Retinal pigment epithelial cell (primary cell): ENCODE data around the gene ZNF593OS.

Experiments
- DNase-seq: peaks from one replicate; pipeline ENCODE4 v3.0.0-alpha.2; 2010; ENCODE audit warnings: low read depth
- H3K4me3 ChIP-seq: 2 replicates; pipeline ENCODE4 v1.5.1; 2011; ENCODE audit warnings: mild to moderate bottlenecking, low read length, control low read depth, moderate library complexity
- TF ChIP-seq, protein P1 (sequence below): conservative IDR thresholded peaks from 2 replicates; pipeline ENCODE4 v1.5.1; 2011; ENCODE audit warnings: low read depth, low read length, control low read depth, inconsistent platforms

Gene ZNF593OS

DNA sequence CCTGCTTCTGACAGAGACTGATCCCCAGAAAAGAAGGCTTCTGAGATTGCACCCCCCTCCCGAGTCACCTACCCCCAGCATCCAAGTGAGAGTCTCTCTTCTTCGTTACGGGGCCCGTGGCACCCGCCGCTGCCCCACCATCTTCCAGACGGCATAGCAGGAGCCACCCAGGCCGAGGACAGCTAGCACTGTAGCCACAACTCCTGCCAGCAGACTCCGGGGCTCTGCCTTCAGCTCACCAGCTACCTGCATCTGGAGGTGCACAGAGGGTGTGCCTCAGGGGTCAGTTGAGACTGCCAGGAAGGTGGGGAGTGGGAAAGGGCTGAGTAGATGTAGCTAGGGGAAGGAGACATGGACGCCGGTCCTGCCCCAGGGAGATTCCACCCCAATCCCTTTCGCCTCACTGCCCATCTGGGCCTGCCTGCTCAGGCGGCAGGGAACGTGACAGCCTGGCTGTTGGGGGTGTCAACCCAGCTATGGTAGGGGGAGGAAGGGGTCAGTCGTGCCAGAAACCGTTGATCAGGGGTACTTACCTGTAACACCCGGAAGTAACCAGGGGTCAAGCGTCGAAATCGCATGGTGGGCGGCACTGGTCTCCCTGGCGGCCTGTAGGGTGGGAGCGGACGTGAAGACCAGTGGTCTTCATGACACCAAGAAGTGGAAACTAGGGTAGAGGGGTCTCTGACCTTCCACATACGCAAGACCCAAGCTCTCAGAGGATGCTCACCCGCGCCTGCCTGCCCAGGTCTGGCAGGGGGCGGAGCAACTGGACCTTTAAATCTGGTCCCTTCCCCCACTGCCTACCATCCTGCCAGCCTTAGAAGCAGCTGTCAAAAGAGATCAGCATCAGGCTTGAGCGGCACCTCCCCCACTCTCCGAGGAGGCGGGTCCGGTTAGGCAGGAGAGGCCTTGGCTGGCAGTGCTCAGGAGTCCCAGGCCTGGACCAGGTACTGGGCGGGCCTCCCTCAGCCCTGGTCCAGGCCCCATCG lies at the start of gene ZNF593OS:
Gene ZNF593OS, minus strand, starts transcription at position 749 of the 989 bp plus-strand sequence. Its CDS starts 171 bp downstream, at position 578.
- peak; percentile 40 for DNase-seq
- peak within 1 kb of the TSS; percentile 74 for H3K4me3 ChIP-seq
- TF ChIP-seq, protein P1, sequence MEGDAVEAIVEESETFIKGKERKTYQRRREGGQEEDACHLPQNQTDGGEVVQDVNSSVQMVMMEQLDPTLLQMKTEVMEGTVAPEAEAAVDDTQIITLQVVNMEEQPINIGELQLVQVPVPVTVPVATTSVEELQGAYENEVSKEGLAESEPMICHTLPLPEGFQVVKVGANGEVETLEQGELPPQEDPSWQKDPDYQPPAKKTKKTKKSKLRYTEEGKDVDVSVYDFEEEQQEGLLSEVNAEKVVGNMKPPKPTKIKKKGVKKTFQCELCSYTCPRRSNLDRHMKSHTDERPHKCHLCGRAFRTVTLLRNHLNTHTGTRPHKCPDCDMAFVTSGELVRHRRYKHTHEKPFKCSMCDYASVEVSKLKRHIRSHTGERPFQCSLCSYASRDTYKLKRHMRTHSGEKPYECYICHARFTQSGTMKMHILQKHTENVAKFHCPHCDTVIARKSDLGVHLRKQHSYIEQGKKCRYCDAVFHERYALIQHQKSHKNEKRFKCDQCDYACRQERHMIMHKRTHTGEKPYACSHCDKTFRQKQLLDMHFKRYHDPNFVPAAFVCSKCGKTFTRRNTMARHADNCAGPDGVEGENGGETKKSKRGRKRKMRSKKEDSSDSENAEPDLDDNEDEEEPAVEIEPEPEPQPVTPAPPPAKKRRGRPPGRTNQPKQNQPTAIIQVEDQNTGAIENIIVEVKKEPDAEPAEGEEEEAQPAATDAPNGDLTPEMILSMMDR: no peak

GRCh38 chr1:26221094-26221493 lies 49.5 kb upstream of the ZNF593OS start:
- no peak overlapping the region for H3K4me3 ChIP-seq
- TF ChIP-seq, protein P1: no peak
- DNase-seq: no peak

- H3K4me3 ChIP-seq: no peak overlapping the region
- DNase-seq: no peak
- TF ChIP-seq, protein P1: no peak
These were observed 48.7 kb upstream of the ZNF593OS start for GRCh38 chr1:26220199-26220912.

DNA sequence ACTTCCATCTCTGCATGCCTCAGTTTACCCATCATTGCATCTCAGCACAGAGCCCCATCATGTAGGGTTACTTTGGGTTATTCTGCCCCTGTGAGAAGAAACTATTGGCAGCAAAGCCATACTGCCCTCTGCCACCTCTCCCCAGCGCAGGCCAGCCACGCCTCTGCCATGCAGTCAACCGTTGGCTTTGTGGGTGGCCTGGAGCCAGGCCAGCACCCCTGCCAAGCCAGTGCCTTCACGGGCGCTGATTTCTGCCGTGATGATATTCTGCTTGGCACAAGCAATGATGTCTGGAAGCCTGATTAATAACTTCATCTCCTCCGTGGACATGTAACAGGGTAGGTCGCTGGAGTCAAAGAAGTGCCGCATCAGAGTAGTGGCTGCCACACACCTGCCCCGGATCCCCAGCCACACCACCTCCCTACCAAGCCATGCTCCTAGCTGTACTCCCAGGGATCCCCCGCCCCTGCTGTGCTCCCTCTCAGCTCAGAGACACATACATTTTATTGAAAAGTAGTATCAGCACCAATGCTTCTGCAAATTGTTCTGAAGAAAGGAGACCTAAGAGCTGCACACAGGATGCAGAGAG lies 47.4 kb upstream of the ZNF593OS start:
- no peak overlapping the region for H3K4me3 ChIP-seq

GRCh38 chr1:26215246-26215645 lies 43.6 kb upstream of the ZNF593OS start:
- H3K4me3 ChIP-seq: no peak overlapping the region
- TF ChIP-seq, protein P1: no peak
- DNase-seq: no peak

More for the DNA sequence above, 47.4 kb upstream of the ZNF593OS start:
- TF ChIP-seq, protein P1: no peak
- DNase-seq: no peak

- no peak overlapping the region for H3K4me3 ChIP-seq
- DNase-seq: no peak
- TF ChIP-seq, protein P1: no peak
These were observed 41.8 kb upstream of the ZNF593OS start for GRCh38 chr1:26213335-26213905.
